HepG2 (cell line): ENCODE measurements around the gene TGFB2.

Experiments used
- GTF3A ChIP-seq: sonication (generic); formaldehyde crosslinking; conservative IDR thresholded peaks from 2 replicates; pipeline ENCODE4 v1.4.0; 2020; ENCODE audit warnings: mild to moderate bottlenecking, missing genetic modification reagents
- KDM1A ChIP-seq: IDR thresholded peaks from 2 replicates; pipeline ENCODE4 v1.6.1; 2016; ENCODE audit warnings: missing compliant biosample characterization
- KLF16 ChIP-seq, 2 experiments: sonication (generic) in 1 of 2; formaldehyde crosslinking in 1 of 2; IDR thresholded peaks; 2 replicates each; pipeline versions ENCODE4 v1.6.1 to v1.8.0; 2016 to 2023; ENCODE audit warnings: missing genetic modification reagents in 2 of 2, missing compliant biosample characterization in 1 of 2
- REST ChIP-seq, 2 experiments: IDR thresholded peaks; 2 replicates each; pipeline ENCODE4 v1.6.1; 2011 to 2012; ENCODE audit warnings: low read length in 2 of 2, borderline replicate concordance in 1 of 2, low read depth in 1 of 2, mild to moderate bottlenecking in 1 of 2, moderate library complexity in 1 of 2
- TF ChIP-seq, protein P1 (sequence below): fragments of 450-650 bp; IDR thresholded peaks from 2 replicates; pipeline ENCODE4 v1.6.1; 2017; ENCODE audit warnings: mild to moderate bottlenecking

DNA sequence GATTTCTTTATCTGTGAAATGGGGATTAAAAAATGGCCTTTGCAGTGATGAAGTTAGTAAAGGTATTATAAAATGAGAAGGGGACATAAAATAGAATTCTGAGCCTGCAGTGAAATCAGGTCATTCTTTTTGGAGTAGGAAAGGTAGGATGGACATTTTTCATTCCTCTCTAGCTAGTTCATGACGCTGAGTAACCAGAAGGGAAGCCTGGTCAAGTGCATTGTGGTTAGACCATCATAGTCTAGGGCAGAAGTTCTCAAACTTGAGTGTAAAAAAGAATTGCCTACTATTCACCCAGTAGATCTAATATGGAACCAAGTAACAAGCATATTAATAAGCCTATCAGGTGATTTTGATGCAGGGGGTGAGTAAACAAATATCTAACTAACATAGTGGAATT, 50.8 kb downstream of the TGFB2 start:
- TF ChIP-seq, protein P1, sequence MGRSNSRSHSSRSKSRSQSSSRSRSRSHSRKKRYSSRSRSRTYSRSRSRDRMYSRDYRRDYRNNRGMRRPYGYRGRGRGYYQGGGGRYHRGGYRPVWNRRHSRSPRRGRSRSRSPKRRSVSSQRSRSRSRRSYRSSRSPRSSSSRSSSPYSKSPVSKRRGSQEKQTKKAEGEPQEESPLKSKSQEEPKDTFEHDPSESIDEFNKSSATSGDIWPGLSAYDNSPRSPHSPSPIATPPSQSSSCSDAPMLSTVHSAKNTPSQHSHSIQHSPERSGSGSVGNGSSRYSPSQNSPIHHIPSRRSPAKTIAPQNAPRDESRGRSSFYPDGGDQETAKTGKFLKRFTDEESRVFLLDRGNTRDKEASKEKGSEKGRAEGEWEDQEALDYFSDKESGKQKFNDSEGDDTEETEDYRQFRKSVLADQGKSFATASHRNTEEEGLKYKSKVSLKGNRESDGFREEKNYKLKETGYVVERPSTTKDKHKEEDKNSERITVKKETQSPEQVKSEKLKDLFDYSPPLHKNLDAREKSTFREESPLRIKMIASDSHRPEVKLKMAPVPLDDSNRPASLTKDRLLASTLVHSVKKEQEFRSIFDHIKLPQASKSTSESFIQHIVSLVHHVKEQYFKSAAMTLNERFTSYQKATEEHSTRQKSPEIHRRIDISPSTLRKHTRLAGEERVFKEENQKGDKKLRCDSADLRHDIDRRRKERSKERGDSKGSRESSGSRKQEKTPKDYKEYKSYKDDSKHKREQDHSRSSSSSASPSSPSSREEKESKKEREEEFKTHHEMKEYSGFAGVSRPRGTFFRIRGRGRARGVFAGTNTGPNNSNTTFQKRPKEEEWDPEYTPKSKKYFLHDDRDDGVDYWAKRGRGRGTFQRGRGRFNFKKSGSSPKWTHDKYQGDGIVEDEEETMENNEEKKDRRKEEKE: no peak
- TF ChIP-seq GTF3A (CRISPR knock-in tag) (no peak), KLF16 (CRISPR knock-in tag; IDR thresholded peaks at IDR 0.05) (no peak), REST (IDR thresholded peaks at IDR 0.05; ENCODE audit: borderline replicate concordance in 1 of 2, low read depth in 1 of 2, low read length in 2 of 2) (no peak), KDM1A (CRISPR knock-in tag) (no peak)
